GM23338 (cell line): ENCODE results near the gene KATNAL1. TPM values are rescaled to one million over a fixed set of nuclear protein-coding genes. Genes with fewer than 3 reads are reported as not detected.

Experiments
- ATAC-seq: fragments of 200-7000 bp; cut with Tn5 transposase; 3 replicates; pipeline ENCODE4 v1.9.1; 2020
- DNase-seq: peaks from one replicate; pipeline ENCODE4 v3.0.0-alpha.2; 2015; ENCODE audit warnings: low spot score
- H2AFZ ChIP-seq: fragments of 200-600 bp; sonication (generic); 2 replicates; pipeline ENCODE4 v1.8.0; 2016; ENCODE audit warnings: antibody characterized with exemption, mild to moderate bottlenecking, moderate library complexity
- H3F3A ChIP-seq: fragments of 200-600 bp; sonication (generic); replicated peaks from 2 replicates; pipeline ENCODE4 v1.8.0; 2017; ENCODE audit warnings: antibody characterized with exemption, mixed run types, low read depth
- H3K27ac ChIP-seq: fragments of 200-600 bp; sonication (generic); 2 replicates; pipeline ENCODE4 v1.6.1; 2016; ENCODE audit warnings: low read depth
- H3K27me3 ChIP-seq: fragments of 200-600 bp; sonication (generic); 2 replicates; pipeline ENCODE4 v1.8.0; 2016; ENCODE audit warnings: mild to moderate bottlenecking, mixed run types, moderate library complexity; ENCODE audit not compliant: insufficient read depth
- H3K36me3 ChIP-seq: fragments of 200-600 bp; sonication (generic); 2 replicates; pipeline ENCODE4 v1.8.0; 2016; ENCODE audit warnings: mild to moderate bottlenecking; ENCODE audit not compliant: insufficient read depth
- H3K4me1 ChIP-seq: fragments of 200-600 bp; sonication (generic); 2 replicates; pipeline ENCODE4 v1.8.0; 2016; ENCODE audit warnings: mild to moderate bottlenecking, moderate library complexity; ENCODE audit not compliant: insufficient read depth
- H3K4me2 ChIP-seq: fragments of 200-600 bp; sonication (generic); 2 replicates; pipeline ENCODE4 v1.7.1; 2017; ENCODE audit warnings: mixed run types
- H3K4me3 ChIP-seq: fragments of 200-600 bp; sonication (generic); 2 replicates; pipeline ENCODE4 v1.6.1; 2016; ENCODE audit warnings: mixed run types
- H3K79me2 ChIP-seq: fragments of 200-600 bp; sonication (generic); replicated peaks from 2 replicates; pipeline ENCODE4 v1.8.0; 2017; ENCODE audit warnings: mild to moderate bottlenecking; ENCODE audit not compliant: insufficient read depth
- H3K9me2 ChIP-seq: fragments of 200-600 bp; sonication (generic); 2 replicates; pipeline ENCODE4 v1.8.0; 2017; ENCODE audit not compliant: insufficient read depth
- H4K20me1 ChIP-seq: fragments of 200-600 bp; sonication (generic); replicated peaks from 2 replicates; pipeline ENCODE4 v1.8.0; 2017; ENCODE audit warnings: mild to moderate bottlenecking; ENCODE audit not compliant: insufficient read depth
- H3K27ac Mint-ChIP-seq: 2 replicates; pipeline ENCODE4 v1.8.0; 2020; ENCODE audit warnings: inconsistent platforms, mild to moderate bottlenecking, moderate library complexity, mixed read lengths
- H3K27me3 Mint-ChIP-seq: 3 replicates; pipeline ENCODE4 v1.8.0; 2022; ENCODE audit warnings: low read depth, mild to moderate bottlenecking, moderate library complexity, mixed read lengths, inconsistent platforms; ENCODE audit not compliant: insufficient read depth, poor library complexity
- H3K36me3 Mint-ChIP-seq: 3 replicates; pipeline ENCODE4 v1.8.0; 2021; ENCODE audit warnings: low read depth, mild to moderate bottlenecking, inconsistent platforms, moderate library complexity, mixed read lengths
- H3K4me1 Mint-ChIP-seq: 3 replicates; pipeline ENCODE4 v1.8.0; 2020; ENCODE audit warnings: mild to moderate bottlenecking, inconsistent platforms, mixed read lengths
- H3K4me3 Mint-ChIP-seq: 3 replicates; pipeline ENCODE4 v1.8.0; 2021; ENCODE audit warnings: moderate library complexity, mild to moderate bottlenecking, inconsistent platforms, mixed read lengths
- H3K9me3 Mint-ChIP-seq: 3 replicates; pipeline ENCODE4 v1.8.0; 2020; ENCODE audit warnings: moderate library complexity, mild to moderate bottlenecking, inconsistent platforms, mixed read lengths
- CREB1 ChIP-seq: fragments of 250-450 bp; sonication (Bioruptor Pico); IDR thresholded peaks from 2 replicates; pipeline ENCODE4 v1.5.0; 2020; ENCODE audit warnings: low read depth, mild to moderate bottlenecking, moderate library complexity
- CTCF ChIP-seq, 2 experiments: fragments of 200-600 bp in 1 of 2; sonication (generic) in 1 of 2; conservative IDR thresholded peaks; 2 replicates each; pipeline versions ENCODE4 v1.5.1 to v1.6.1; 2016 to 2017; ENCODE audit warnings: antibody characterized with exemption in 2 of 2, low read depth in 2 of 2, mild to moderate bottlenecking in 2 of 2, moderate library complexity in 1 of 2
- ETS1 ChIP-seq: IDR thresholded peaks from 2 replicates; pipeline ENCODE4 v1.6.1; 2016; ENCODE audit warnings: antibody characterized with exemption
- EZH2 ChIP-seq: fragments of 200-600 bp; sonication (generic); IDR thresholded peaks from one replicate; pipeline ENCODE4 v1.8.0; 2017; ENCODE audit warnings: antibody characterized with exemption, mild to moderate bottlenecking, low read depth; ENCODE audit not compliant: unreplicated experiment
- EZH2phosphoT487 ChIP-seq: fragments of 200-600 bp; sonication (generic); IDR thresholded peaks from one replicate; pipeline ENCODE4 v1.8.1; 2018; ENCODE audit warnings: antibody characterized with exemption; ENCODE audit not compliant: unreplicated experiment
- JUNB ChIP-seq: IDR thresholded peaks from one replicate; pipeline ENCODE4 v1.6.1; 2016; ENCODE audit warnings: antibody characterized with exemption; ENCODE audit not compliant: unreplicated experiment
- NANOG ChIP-seq: IDR thresholded peaks from 2 replicates; pipeline ENCODE4 v1.6.1; 2016; ENCODE audit warnings: antibody characterized with exemption, borderline replicate concordance
- POLR2AphosphoS5 ChIP-seq: IDR thresholded peaks from 2 replicates; pipeline ENCODE4 v1.6.1; 2016; ENCODE audit warnings: antibody characterized with exemption, low read depth
- REST ChIP-seq: IDR thresholded peaks from one replicate; pipeline ENCODE4 v1.6.1; 2018; ENCODE audit warnings: antibody characterized with exemption; ENCODE audit not compliant: unreplicated experiment
- STAT1 ChIP-seq: IDR thresholded peaks from one replicate; pipeline ENCODE4 v1.6.1; 2016; ENCODE audit warnings: antibody characterized with exemption; ENCODE audit not compliant: unreplicated experiment
- ZNF114 ChIP-seq: fragments of 250-450 bp; sonication (Bioruptor Pico); IDR thresholded peaks from 2 replicates; pipeline ENCODE4 v1.5.0; 2020; ENCODE audit warnings: mild to moderate bottlenecking, moderate library complexity
- ZNF331 ChIP-seq: fragments of 250-450 bp; sonication (Bioruptor Pico); IDR thresholded peaks from 2 replicates; pipeline ENCODE4 v1.5.0; 2020; ENCODE audit warnings: low read depth, mild to moderate bottlenecking, moderate library complexity
- polyA plus RNA-seq: library from polyadenylated mRNA; unstranded; fragments of >200 nt; fragmentation: Nextera tagmentation; extraction: Ambion mirVana; gene quantifications from 2 replicates; pipeline ENCODE4 v1.2.1, GENCODE V29; 2016
- total RNA-seq: library from RNA; depleted of rRNA; stranded (reverse); fragments of >200 nt; shearing (Covaris generic); gene quantifications from 2 replicates; pipeline ENCODE4 v1.2.3, GENCODE V29; 2014

Gene KATNAL1
- total and polyA plus RNA-seq, 2 experiments from 2014 or later: 6.1 to 11.5 TPM

- H3K27me3 ChIP-seq: no peaks in the 10 kb centered on the region
- Mint-ChIP-seq H3K36me3 (peaks cover 3% of the 10 kb centered on the region; the same call in 2 of the 3 replicates), H3K27ac (no peak overlapping the region), H3K4me3 (no peak overlapping the region), H3K9me3 (no peaks in the 10 kb centered on the region; the same call in 2 of the 3 replicates), H3K27me3 (no peaks in the 10 kb centered on the region), H3K4me1 (no peaks in the 10 kb centered on the region)
- no peak for DNase-seq
- no peak for ATAC-seq
- no peak overlapping the region for H3K27ac ChIP-seq
- no peaks in the 10 kb centered on the region for H4K20me1 ChIP-seq
- no peaks in the 10 kb centered on the region for H3K36me3 ChIP-seq
- no peaks in the 10 kb centered on the region for H3K4me1 ChIP-seq
- TF ChIP-seq CREB1 (CRISPR knock-in tag) (no peak), REST (no peak), NANOG (no peak), EZH2phosphoT487 (no peak), POLR2AphosphoS5 (no peak), ZNF331 (CRISPR knock-in tag) (no peak), EZH2 (no peak), STAT1 (no peak), ZNF114 (no peak)
- H3K4me2 ChIP-seq: no peak overlapping the region
- H2AFZ ChIP-seq: no peak overlapping the region
- H3K4me3 ChIP-seq: no peak overlapping the region
- H3K9me2 ChIP-seq: no peaks in the 10 kb centered on the region
- H3K79me2 ChIP-seq: no peaks in the 10 kb centered on the region
- H3F3A ChIP-seq: no peaks in the 10 kb centered on the region
These were observed 66.7 kb downstream of the KATNAL1 start for GRCh38 chr13:30240608-30241007.

GRCh38 chr13:30235216-30235615, 72.1 kb downstream of the KATNAL1 start:
- Histone ChIP-seq H3K4me3 (no peak overlapping the region), H2AFZ (no peak overlapping the region), H3K4me2 (no peak overlapping the region), H3F3A (no peaks in the 10 kb centered on the region), H3K27ac (no peak overlapping the region), H3K27me3 (no peaks in the 10 kb centered on the region), H3K79me2 (no peaks in the 10 kb centered on the region), H3K4me1 (no peaks in the 10 kb centered on the region), H3K36me3 (no peaks in the 10 kb centered on the region), H4K20me1 (no peaks in the 10 kb centered on the region), H3K9me2 (no peaks in the 10 kb centered on the region)
- no peak for DNase-seq
- peaks cover 6% of the 10 kb centered on the region; the same call in 2 of the 3 replicates for H3K36me3 Mint-ChIP-seq
- no peak for ATAC-seq
- H3K27ac Mint-ChIP-seq: no peak overlapping the region
- H3K27me3 Mint-ChIP-seq: no peaks in the 10 kb centered on the region
- no peak overlapping the region for H3K4me3 Mint-ChIP-seq
- H3K9me3 Mint-ChIP-seq: no peaks in the 10 kb centered on the region
- H3K4me1 Mint-ChIP-seq: no peaks in the 10 kb centered on the region; the same call in 2 of the 3 replicates
- TF ChIP-seq CTCF (conservative IDR thresholded peaks at IDR 0.05; ENCODE audit: low read depth in 2 of 2) (no peak), ZNF331 (CRISPR knock-in tag) (no peak), NANOG (no peak), STAT1 (no peak), ZNF114 (no peak), ETS1 (no peak), EZH2phosphoT487 (no peak), POLR2AphosphoS5 (no peak), REST (no peak), CREB1 (CRISPR knock-in tag) (no peak), JUNB (no peak), EZH2 (no peak)
